WTC11 (cell line): Measurements from ENCODE around the gene ABHD12. TPM values are rescaled to one million over a fixed set of nuclear protein-coding genes. Genes with fewer than 3 reads are reported as not detected.

ENCODE experiments used
- ATAC-seq: fragments of 200-7000 bp; cut with Tn5 transposase; 2 replicates; pipeline ENCODE4 v1.10.0; 2021; ENCODE audit warnings: mild to moderate bottlenecking, moderate library complexity
- CTCF ChIA-PET: fragments of 300-600 bp; sonication (Branson Sonifier 250); formaldehyde crosslinking; loops from one replicate; lab custom pipeline; 2021; ENCODE audit warnings: antibody characterized with exemption; lab: Charles Lee
- POLR2A ChIA-PET: fragments of 350-600 bp; sonication (Branson Sonifier 250); formaldehyde crosslinking; loops from one replicate; lab custom pipeline; 2021; ENCODE audit warnings: antibody characterized with exemption; lab: Charles Lee
- DNase-seq: peaks from one replicate; pipeline ENCODE4 v3.0.0; 2021; ENCODE audit warnings: low spot score
- H3K27ac Mint-ChIP-seq: 2 replicates; pipeline ENCODE4 v1.8.0; 2021; ENCODE audit warnings: mixed read lengths
- H3K27me3 Mint-ChIP-seq: 2 replicates; pipeline ENCODE4 v1.8.0; 2021; ENCODE audit warnings: low read depth, mild to moderate bottlenecking, moderate library complexity, mixed read lengths
- H3K36me3 Mint-ChIP-seq: 2 replicates; pipeline ENCODE4 v1.8.0; 2021; ENCODE audit warnings: mixed read lengths
- H3K4me1 Mint-ChIP-seq: 2 replicates; pipeline ENCODE4 v1.8.0; 2022; ENCODE audit warnings: mixed read lengths
- H3K4me3 Mint-ChIP-seq: 2 replicates; pipeline ENCODE4 v1.8.0; 2021; ENCODE audit warnings: mild to moderate bottlenecking, moderate library complexity, mixed read lengths
- H3K9me3 Mint-ChIP-seq: 2 replicates; pipeline ENCODE4 v1.8.0; 2021; ENCODE audit warnings: mixed read lengths
- AR ChIP-seq: fragments of 250-450 bp; sonication (Bioruptor Pico); IDR thresholded peaks from 2 replicates; pipeline ENCODE4 v1.9.0; 2021; ENCODE audit warnings: mild to moderate bottlenecking
- CREB1 ChIP-seq: sonication (generic); formaldehyde crosslinking; IDR thresholded peaks from 2 replicates; pipeline ENCODE4 v1.8.0; 2023; ENCODE audit warnings: mild to moderate bottlenecking, missing genetic modification reagents
- E2F5 ChIP-seq: sonication (generic); formaldehyde crosslinking; IDR thresholded peaks from 2 replicates; pipeline ENCODE4 v1.8.1; 2022; ENCODE audit warnings: mild to moderate bottlenecking, moderate library complexity, missing genetic modification reagents
- ELF4 ChIP-seq: sonication (generic); formaldehyde crosslinking; IDR thresholded peaks from 2 replicates; pipeline ENCODE4 v1.8.1; 2022; ENCODE audit warnings: low read depth, mild to moderate bottlenecking, moderate library complexity, missing genetic modification reagents
- FOXK1 ChIP-seq: sonication (generic); formaldehyde crosslinking; IDR thresholded peaks from 2 replicates; pipeline ENCODE4 v1.8.0; 2022; ENCODE audit warnings: mild to moderate bottlenecking, moderate library complexity, missing genetic modification reagents
- HMGXB4 ChIP-seq: sonication (generic); formaldehyde crosslinking; IDR thresholded peaks from 2 replicates; pipeline ENCODE4 v1.8.1; 2023; ENCODE audit warnings: mild to moderate bottlenecking, moderate library complexity, missing genetic modification reagents
- NFATC4 ChIP-seq: fragments of 250-450 bp; sonication (Bioruptor Pico); IDR thresholded peaks from 2 replicates; pipeline ENCODE4 v1.9.0; 2021; ENCODE audit warnings: mild to moderate bottlenecking
- NR2C2 ChIP-seq: sonication (generic); formaldehyde crosslinking; IDR thresholded peaks from 2 replicates; pipeline ENCODE4 v1.8.0; 2022; ENCODE audit warnings: mild to moderate bottlenecking, missing genetic modification reagents
- RELA ChIP-seq: sonication (generic); formaldehyde crosslinking; IDR thresholded peaks from 2 replicates; pipeline ENCODE4 v1.8.1; 2022; ENCODE audit warnings: missing genetic modification reagents, mild to moderate bottlenecking, borderline replicate concordance
- STAT6 ChIP-seq: sonication (generic); formaldehyde crosslinking; conservative IDR thresholded peaks from 2 replicates; pipeline ENCODE4 v1.8.1; 2023; ENCODE audit warnings: mild to moderate bottlenecking, low read depth, missing genetic modification reagents, moderate library complexity
- ZMAT4 ChIP-seq: fragments of 250-450 bp; sonication (Bioruptor Pico); IDR thresholded peaks from 2 replicates; pipeline ENCODE4 v1.9.0; 2021; ENCODE audit warnings: mild to moderate bottlenecking
- ZNF232 ChIP-seq: sonication (generic); formaldehyde crosslinking; IDR thresholded peaks from 2 replicates; pipeline ENCODE4 v1.8.0; 2022; ENCODE audit warnings: mild to moderate bottlenecking, missing genetic modification reagents
- ZNF416 ChIP-seq: fragments of 250-450 bp; sonication (Bioruptor Pico); IDR thresholded peaks from 2 replicates; pipeline ENCODE4 v1.9.0; 2021; ENCODE audit warnings: mild to moderate bottlenecking, inconsistent platforms
- ZNF532 ChIP-seq: fragments of 250-450 bp; sonication (Bioruptor Pico); IDR thresholded peaks from 2 replicates; pipeline ENCODE4 v1.9.0; 2021; ENCODE audit warnings: mild to moderate bottlenecking, borderline replicate concordance
- ZNF671 ChIP-seq: fragments of 250-450 bp; sonication (Bioruptor Pico); IDR thresholded peaks from 2 replicates; pipeline ENCODE4 v1.8.0; 2021; ENCODE audit warnings: mild to moderate bottlenecking
- total RNA-seq: library from RNA; stranded (reverse); gene quantifications from 3 replicates; pipeline ENCODE4 v1.2.3, GENCODE V29; 2021

Gene ABHD12
- total RNA-seq, 1 experiment from 2014 or later, result 63.1 TPM

- Mint-ChIP-seq H3K27me3 (no peaks in the 10 kb centered on the region), H3K36me3 (peaks cover 34% of the 10 kb centered on the region), H3K27ac (no peak overlapping the region), H3K9me3 (peaks cover 1% of the 10 kb centered on the region; the same call in 1 of the 2 replicates), H3K4me1 (no peaks in the 10 kb centered on the region), H3K4me3 (no peak overlapping the region)
- POLR2A ChIA-PET, result interaction anchor here (0.9 kb wide), 1 partner anchor 16 kb away, joined by 3 read pairs; no protein-coding TSS in a partner anchor
- DNase-seq, result no peak
- CTCF ChIA-PET, result interaction anchor here (1.2 kb wide), 1 partner anchor 45 kb away, joined by 3 read pairs; no protein-coding TSS in a partner anchor
- ATAC-seq, result no peak
- TF ChIP-seq NR2C2 (CRISPR knock-in tag) (no peak), ZNF671 (CRISPR knock-in tag) (no peak), NFATC4 (CRISPR knock-in tag) (no peak), ZNF532 (CRISPR knock-in tag) (no peak), CREB1 (CRISPR knock-in tag) (no peak), ZMAT4 (no peak), AR (CRISPR knock-in tag) (no peak), FOXK1 (CRISPR knock-in tag) (no peak), ZNF232 (CRISPR knock-in tag) (no peak), ZNF416 (CRISPR knock-in tag) (no peak), STAT6 (CRISPR knock-in tag) (no peak), RELA (CRISPR knock-in tag) (no peak), E2F5 (CRISPR knock-in tag) (no peak), ELF4 (no peak), HMGXB4 (CRISPR knock-in tag) (no peak)
Measured at GRCh38 chr20:25269833-25270170, 120.8 kb downstream of the ABHD12 start.
